ENCODE data around the gene HOXC12.

The HOXC12 gene

GRCh38 chr12:53977596-53978445, 23.1 kb downstream of the HOXC12 start:
- Histone ChIP-seq H3K4me1 (ENCODE audit: control insufficient read depth, low read depth, low read length) (peaks cover 6% of the 10 kb centered on the region), H3K9ac (ENCODE audit: low read length) (no peak overlapping the region), H3K27ac (ENCODE audit: low read length) (no peak overlapping the region), H3K4me3 (ENCODE audit: low read length) (no peak overlapping the region), H3K9me3 (ENCODE audit: control insufficient read depth, low read depth, low read length) (no peaks in the 10 kb centered on the region), H3K27me3 (ENCODE audit: control insufficient read depth, insufficient read depth, low read length) (peaks cover 100% of the 10 kb centered on the region), H3K36me3 (ENCODE audit: control insufficient read depth, low read depth, low read length) (no peaks in the 10 kb centered on the region)

DNA sequence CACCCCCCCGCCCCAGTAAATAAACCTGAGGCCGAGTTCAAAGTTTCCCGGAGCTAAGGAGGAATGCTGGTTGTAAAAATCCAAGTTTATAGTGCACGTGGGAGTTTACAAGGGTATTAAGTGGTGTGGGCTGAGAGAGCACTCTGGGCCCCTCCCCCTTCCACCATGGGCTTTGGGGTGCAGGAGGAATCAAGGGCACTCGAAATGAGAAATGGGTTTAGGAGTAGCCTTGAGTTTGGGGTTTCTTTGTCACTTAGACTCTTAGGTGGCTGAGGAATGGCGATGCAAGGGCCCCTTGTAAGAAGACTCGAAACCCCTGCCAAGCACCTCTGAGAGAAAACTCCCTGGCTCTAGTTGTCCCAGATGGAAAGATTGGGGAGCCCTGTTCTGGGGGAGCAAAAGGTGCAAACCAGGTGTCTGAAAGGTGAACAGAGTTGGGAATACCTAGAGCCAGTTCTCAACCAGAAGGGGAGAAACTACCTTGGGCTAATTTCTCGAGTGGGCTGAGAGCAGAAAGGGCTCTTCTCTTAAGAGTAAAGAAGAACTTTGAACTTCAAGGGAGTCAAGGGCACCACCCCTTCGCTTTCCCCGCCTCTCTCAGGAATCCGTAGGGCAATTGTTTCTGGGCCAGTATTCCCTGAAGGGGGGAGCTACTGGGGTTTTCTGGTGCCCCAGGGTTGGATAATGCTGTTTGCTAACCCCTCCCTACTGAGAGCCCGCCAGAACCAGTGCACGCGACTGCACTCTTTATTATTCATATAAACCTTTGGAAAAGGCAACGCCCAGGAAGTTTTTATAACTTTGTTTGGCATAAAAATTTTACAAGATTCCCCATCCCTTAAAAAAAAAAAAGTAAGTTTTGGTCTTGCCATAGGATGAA, 24.0 kb downstream of the HOXC12 start:
- H3K9me3 ChIP-seq (ENCODE audit: control insufficient read depth, low read depth, low read length) = no peaks in the 10 kb centered on the region
- no peak overlapping the region for H3K27ac ChIP-seq (ENCODE audit: low read length)
- H3K4me1 ChIP-seq (ENCODE audit: control insufficient read depth, low read depth, low read length) = peaks cover 3% of the 10 kb centered on the region
- H3K9ac ChIP-seq (ENCODE audit: low read length) = no peak overlapping the region
- H3K4me3 ChIP-seq (ENCODE audit: low read length) = no peak overlapping the region
- no peaks in the 10 kb centered on the region for H3K36me3 ChIP-seq (ENCODE audit: control insufficient read depth, low read depth, low read length)
- H3K27me3 ChIP-seq (ENCODE audit: control insufficient read depth, insufficient read depth, low read length) = peaks cover 100% of the 10 kb centered on the region

GRCh38 chr12:53980104-53980801, 25.6 kb downstream of the HOXC12 start:
- H3K27me3 ChIP-seq (ENCODE audit: control insufficient read depth, insufficient read depth, low read length) = peaks cover 100% of the 10 kb centered on the region
- H3K9me3 ChIP-seq (ENCODE audit: control insufficient read depth, low read depth, low read length) = no peaks in the 10 kb centered on the region
- peaks cover 3% of the 10 kb centered on the region for H3K4me1 ChIP-seq (ENCODE audit: control insufficient read depth, low read depth, low read length)
- no peaks in the 10 kb centered on the region for H3K36me3 ChIP-seq (ENCODE audit: control insufficient read depth, low read depth, low read length)
- no peak overlapping the region for H3K4me3 ChIP-seq (ENCODE audit: low read length)
- H3K27ac ChIP-seq (ENCODE audit: low read length) = no peak overlapping the region
- no peak overlapping the region for H3K9ac ChIP-seq (ENCODE audit: low read length)

DNA sequence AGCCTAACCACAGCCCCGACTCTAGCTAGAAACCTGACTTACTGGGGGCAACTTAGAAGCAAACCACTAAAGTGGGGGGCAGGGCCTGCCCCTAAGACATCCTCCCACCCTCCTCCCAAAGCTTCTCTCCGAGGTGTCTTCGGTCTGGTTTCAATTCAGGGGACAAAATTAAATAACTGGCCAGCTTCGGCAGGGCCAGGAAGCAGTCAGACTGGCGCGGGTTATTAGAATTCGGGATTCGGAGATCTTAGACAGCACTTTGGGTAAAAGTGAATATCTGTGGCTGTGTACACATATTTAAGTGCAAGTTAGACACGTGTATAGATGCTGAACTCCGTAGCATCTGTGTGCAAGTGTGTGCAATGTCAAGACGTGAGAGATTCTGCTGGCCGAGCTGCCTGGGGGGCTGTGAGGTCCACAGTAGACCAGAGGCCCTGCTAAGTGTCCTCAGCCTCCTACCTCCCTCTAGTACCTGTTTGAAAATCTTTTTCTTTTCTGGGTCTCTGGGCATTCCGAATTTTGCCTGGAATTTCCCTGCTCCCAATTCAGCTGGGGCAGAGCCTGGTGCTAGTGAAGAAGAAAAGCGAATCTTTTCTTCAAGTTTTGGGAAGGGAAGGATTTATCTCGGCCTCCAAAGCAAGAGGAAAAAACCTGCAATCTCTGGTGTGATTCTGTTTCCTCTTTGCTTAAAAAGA, 26.2 kb downstream of the HOXC12 start:
- peaks cover 100% of the 10 kb centered on the region for H3K27me3 ChIP-seq (ENCODE audit: control insufficient read depth, insufficient read depth, low read length)
- no peaks in the 10 kb centered on the region for H3K4me1 ChIP-seq (ENCODE audit: control insufficient read depth, low read depth, low read length)
- H3K9me3 ChIP-seq (ENCODE audit: control insufficient read depth, low read depth, low read length) = no peaks in the 10 kb centered on the region
- H3K36me3 ChIP-seq (ENCODE audit: control insufficient read depth, low read depth, low read length) = no peaks in the 10 kb centered on the region
- H3K9ac ChIP-seq (ENCODE audit: low read length) = no peak overlapping the region
- no peak overlapping the region for H3K4me3 ChIP-seq (ENCODE audit: low read length)
- no peak overlapping the region for H3K27ac ChIP-seq (ENCODE audit: low read length)

- Histone ChIP-seq H3K27ac (ENCODE audit: low read length) (no peak overlapping the region), H3K9me3 (ENCODE audit: control insufficient read depth, low read depth, low read length) (no peaks in the 10 kb centered on the region), H3K9ac (ENCODE audit: low read length) (no peak overlapping the region), H3K4me3 (ENCODE audit: low read length) (no peak overlapping the region), H3K27me3 (ENCODE audit: control insufficient read depth, insufficient read depth, low read length) (peaks cover 100% of the 10 kb centered on the region), H3K36me3 (ENCODE audit: control insufficient read depth, low read depth, low read length) (no peaks in the 10 kb centered on the region), H3K4me1 (ENCODE audit: control insufficient read depth, low read depth, low read length) (no peaks in the 10 kb centered on the region)
Measured at GRCh38 chr12:53981634-53982565, 27.2 kb downstream of the HOXC12 start.

- no peak overlapping the region for H3K27ac ChIP-seq (ENCODE audit: low read length)
- H3K4me1 ChIP-seq (ENCODE audit: control insufficient read depth, low read depth, low read length) = no peaks in the 10 kb centered on the region
- H3K9ac ChIP-seq (ENCODE audit: low read length) = no peak overlapping the region
- no peak overlapping the region for H3K4me3 ChIP-seq (ENCODE audit: low read length)
- H3K27me3 ChIP-seq (ENCODE audit: control insufficient read depth, insufficient read depth, low read length) = peaks cover 100% of the 10 kb centered on the region
- H3K9me3 ChIP-seq (ENCODE audit: control insufficient read depth, low read depth, low read length) = no peaks in the 10 kb centered on the region
- H3K36me3 ChIP-seq (ENCODE audit: control insufficient read depth, low read depth, low read length) = no peaks in the 10 kb centered on the region
Measured at GRCh38 chr12:53982648-53983567, 28.2 kb downstream of the HOXC12 start.

DNA sequence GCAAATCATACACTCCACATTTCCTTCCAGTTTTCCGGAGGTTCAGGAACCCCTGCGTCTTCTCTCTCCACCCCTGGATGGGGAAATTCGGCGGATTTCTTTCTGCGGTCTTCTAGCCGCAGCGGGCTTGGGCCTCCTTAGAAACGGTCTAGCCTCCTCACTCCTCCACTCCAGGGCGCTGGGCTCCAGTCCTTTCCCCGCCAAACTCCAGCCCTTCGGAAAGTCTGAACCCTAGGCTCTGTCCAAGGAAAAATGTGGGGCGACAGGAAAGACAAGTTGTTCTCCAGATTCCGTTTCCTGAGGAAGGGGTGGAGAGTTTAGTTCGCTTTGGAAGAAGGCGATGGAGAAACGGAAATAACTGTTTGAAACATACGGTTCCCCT, 28.9 kb downstream of the HOXC12 start:
- H3K4me1 ChIP-seq (ENCODE audit: control insufficient read depth, low read depth, low read length) = no peaks in the 10 kb centered on the region
- H3K27me3 ChIP-seq (ENCODE audit: control insufficient read depth, insufficient read depth, low read length) = peaks cover 100% of the 10 kb centered on the region
- no peak overlapping the region for H3K27ac ChIP-seq (ENCODE audit: low read length)

DNA sequence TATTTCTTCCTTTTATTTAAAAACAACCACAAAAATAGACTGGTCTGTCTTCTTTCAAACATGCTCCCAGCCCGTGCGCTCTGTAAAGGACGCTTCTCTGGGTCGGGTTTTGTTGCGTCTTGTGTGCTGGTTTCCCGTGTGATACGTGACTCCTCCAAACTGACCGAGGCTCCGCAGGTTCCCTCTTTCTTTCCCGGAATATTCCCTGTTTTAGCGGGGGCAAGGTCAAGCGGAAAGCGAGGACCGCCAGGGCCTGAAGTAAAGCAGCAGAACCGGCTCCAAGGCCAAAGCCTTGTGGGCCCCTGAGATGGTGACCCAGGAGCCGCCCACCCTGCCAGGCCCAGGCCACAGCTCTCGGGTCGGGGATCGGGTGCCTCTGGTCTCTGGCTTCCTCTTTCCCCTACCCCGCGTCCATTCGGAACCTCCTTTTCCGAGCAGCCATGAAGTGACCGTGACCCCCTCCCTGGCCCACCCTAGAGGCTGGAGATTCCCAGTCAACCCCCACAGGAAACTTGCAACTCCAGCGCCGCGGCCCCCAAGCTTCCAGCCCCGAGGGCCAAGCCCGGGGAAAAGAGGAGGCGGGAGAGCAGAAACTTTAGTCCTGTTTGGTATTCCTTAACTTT, 29.4 kb downstream of the HOXC12 start:
- Histone ChIP-seq H3K4me3 (ENCODE audit: low read length) (no peak overlapping the region), H3K27ac (ENCODE audit: low read length) (no peak overlapping the region), H3K4me1 (ENCODE audit: control insufficient read depth, low read depth, low read length) (no peaks in the 10 kb centered on the region), H3K27me3 (ENCODE audit: control insufficient read depth, insufficient read depth, low read length) (peaks cover 100% of the 10 kb centered on the region), H3K9me3 (ENCODE audit: control insufficient read depth, low read depth, low read length) (no peaks in the 10 kb centered on the region), H3K36me3 (ENCODE audit: control insufficient read depth, low read depth, low read length) (no peaks in the 10 kb centered on the region), H3K9ac (ENCODE audit: low read length) (no peak overlapping the region)

More for the DNA sequence above, 28.9 kb downstream of the HOXC12 start:
- Histone ChIP-seq H3K36me3 (ENCODE audit: control insufficient read depth, low read depth, low read length) (no peaks in the 10 kb centered on the region), H3K9me3 (ENCODE audit: control insufficient read depth, low read depth, low read length) (no peaks in the 10 kb centered on the region), H3K4me3 (ENCODE audit: low read length) (no peak overlapping the region), H3K9ac (ENCODE audit: low read length) (no peak overlapping the region)

- Histone ChIP-seq H3K27ac (ENCODE audit: low read length) (no peak within 1 kb of the TSS), H3K4me3 (ENCODE audit: low read length) (peak within 1 kb of the TSS; percentile 6), H3K36me3 (ENCODE audit: control insufficient read depth, low read depth, low read length) (no peaks in the 10 kb centered on the region), H3K9ac (ENCODE audit: low read length) (no peak within 1 kb of the TSS), H3K4me1 (ENCODE audit: control insufficient read depth, low read depth, low read length) (no peaks in the 10 kb centered on the region), H3K27me3 (ENCODE audit: control insufficient read depth, insufficient read depth, low read length) (peaks cover 100% of the 10 kb centered on the region), H3K9me3 (ENCODE audit: control insufficient read depth, low read depth, low read length) (no peaks in the 10 kb centered on the region)
Measured at GRCh38 chr12:53984901-53985691, 30.4 kb downstream of the HOXC12 start, which contains the start of gene HOXC10. Gene HOXC10, plus strand, starts transcription at chr12:53985146. Its CDS starts 114 bp downstream, at chr12:53985260.
